ENCODE results near the gene TMED1. TPM values are rescaled to one million over a fixed set of nuclear protein-coding genes. Genes with fewer than 3 reads are reported as not detected.

TMED1 gene
- total RNA-seq, 1 donor from 2014 or later: 27.0 TPM

DNA sequence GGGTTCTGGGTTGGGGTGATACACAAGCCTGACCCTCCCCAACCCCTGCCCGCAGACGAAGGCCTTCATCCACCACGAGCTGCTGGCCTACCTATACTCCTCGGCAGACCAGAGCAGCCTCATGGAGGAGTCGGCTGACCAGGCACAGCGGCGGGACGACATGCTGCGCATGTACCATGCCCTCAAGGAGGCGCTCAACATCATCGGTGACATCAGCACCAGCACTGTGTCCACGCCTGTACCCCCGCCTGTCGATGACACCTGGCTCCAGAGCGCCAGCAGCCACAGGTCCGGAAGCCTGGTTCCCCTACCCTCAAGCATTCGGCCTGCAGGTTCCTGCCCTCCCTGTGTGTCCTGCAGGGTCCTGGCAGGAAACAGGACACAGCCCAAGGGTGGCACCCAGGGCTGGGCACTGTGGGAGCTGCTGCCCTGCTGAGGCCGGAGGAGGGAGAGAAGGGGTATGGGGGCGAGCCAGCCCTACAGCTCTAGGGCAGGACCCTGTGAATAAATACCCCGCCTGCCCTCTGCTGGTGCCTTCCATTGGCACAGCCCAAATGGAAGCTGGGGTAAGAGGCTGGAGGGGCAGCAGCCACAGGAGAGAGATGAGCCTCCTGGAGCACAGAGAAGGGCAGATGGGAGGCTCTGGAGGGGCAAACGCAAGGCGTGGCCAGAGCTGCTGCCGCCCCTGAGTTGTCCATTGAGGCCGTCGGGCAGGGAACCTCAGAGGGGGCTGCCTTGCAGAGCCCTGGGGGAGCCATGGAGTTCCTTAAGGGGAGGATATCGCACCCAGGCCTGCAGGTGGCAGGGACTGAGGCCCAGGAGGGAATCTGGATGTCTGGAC, 6.8 kb downstream of the TMED1 start:
- no peaks in the 10 kb centered on the region for H3K9me3 ChIP-seq (ENCODE audit: insufficient read depth, low read depth, low read length)
- H3K9ac ChIP-seq (ENCODE audit: low read length): no peak overlapping the region
- Mint-ChIP-seq H3K36me3 (ENCODE audit: low read depth, unreplicated experiment) (peaks cover 8% of the 10 kb centered on the region), H3K27ac (ENCODE audit: unreplicated experiment) (no peak overlapping the region), H3K9me3 (ENCODE audit: unreplicated experiment) (no peaks in the 10 kb centered on the region), H3K27me3 (ENCODE audit: low read depth, unreplicated experiment) (no peaks in the 10 kb centered on the region), H3K4me1 (ENCODE audit: low read depth, unreplicated experiment) (no peaks in the 10 kb centered on the region), H3K4me3 (ENCODE audit: unreplicated experiment) (no peak overlapping the region)
- no peak for FAIRE-seq
- no peak overlapping the region for H3K4me3 ChIP-seq (ENCODE audit: insufficient read depth, low read depth, low read length)
- no peak overlapping the region for H2AFZ ChIP-seq (ENCODE audit: low read depth, low read length)
- no peak for DNase-seq (ENCODE audit: low read depth)
- H3K4me1 ChIP-seq (ENCODE audit: insufficient read depth, low read length): no peaks in the 10 kb centered on the region
- H3K27me3 ChIP-seq (ENCODE audit: insufficient read depth, low read length): no peaks in the 10 kb centered on the region
- no peak overlapping the region for H3K4me2 ChIP-seq (ENCODE audit: low read length)
- peaks cover 6% of the 10 kb centered on the region for H3K36me3 ChIP-seq (ENCODE audit: insufficient read depth, low read length)
- H3K27ac ChIP-seq (ENCODE audit: low read depth, low read length): no peak overlapping the region
- no peak for TF ChIP-seq CTCF (IDR thresholded peaks at IDR 0.05; ENCODE audit: insufficient read depth, low read depth, low read length)
- H3K79me2 ChIP-seq (ENCODE audit: insufficient read depth, low read length): no peaks in the 10 kb centered on the region
- H4K20me1 ChIP-seq (ENCODE audit: insufficient read depth, low read length): no peaks in the 10 kb centered on the region

DNA sequence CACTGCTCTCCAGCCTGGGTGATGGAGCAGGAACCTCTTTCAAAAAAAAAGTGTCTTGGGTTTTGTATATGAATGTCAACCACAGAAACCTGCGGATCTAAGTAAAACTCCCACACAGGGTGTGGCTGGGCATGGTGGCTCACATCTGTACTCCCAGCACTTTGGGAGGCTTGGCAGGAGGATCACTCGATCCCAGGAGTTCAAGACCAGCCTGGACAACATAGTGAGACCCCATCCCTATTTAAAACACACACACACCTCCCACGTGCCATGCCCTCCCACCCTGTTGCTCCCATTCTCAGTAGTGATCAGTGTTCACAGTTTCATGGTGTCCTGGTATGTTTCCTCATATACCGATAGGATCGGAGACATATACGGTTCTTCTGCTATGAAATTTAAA, 9.2 kb downstream of the TMED1 start:
- H3K4me2 ChIP-seq (ENCODE audit: low read length): no peak overlapping the region
- Mint-ChIP-seq H3K4me1 (ENCODE audit: low read depth, unreplicated experiment) (no peaks in the 10 kb centered on the region), H3K36me3 (ENCODE audit: low read depth, unreplicated experiment) (peaks cover 10% of the 10 kb centered on the region), H3K4me3 (ENCODE audit: unreplicated experiment) (no peak overlapping the region), H3K27me3 (ENCODE audit: low read depth, unreplicated experiment) (no peaks in the 10 kb centered on the region), H3K9me3 (ENCODE audit: unreplicated experiment) (no peaks in the 10 kb centered on the region), H3K27ac (ENCODE audit: unreplicated experiment) (no peak overlapping the region)
- no peak overlapping the region for H3K9ac ChIP-seq (ENCODE audit: low read length)
- no peak overlapping the region for H3K27ac ChIP-seq (ENCODE audit: low read depth, low read length)
- H3K4me3 ChIP-seq (ENCODE audit: insufficient read depth, low read depth, low read length): no peak overlapping the region
- no peak overlapping the region for H2AFZ ChIP-seq (ENCODE audit: low read depth, low read length)
- no peaks in the 10 kb centered on the region for H4K20me1 ChIP-seq (ENCODE audit: insufficient read depth, low read length)
- no peak for TF ChIP-seq CTCF (IDR thresholded peaks at IDR 0.05; ENCODE audit: insufficient read depth, low read depth, low read length)
- no peak for TF ChIP-seq EZH2 (IDR thresholded peaks at IDR 0.05; ENCODE audit: insufficient read depth, low read length)
- no peaks in the 10 kb centered on the region for H3K9me3 ChIP-seq (ENCODE audit: insufficient read depth, low read depth, low read length)
- DNase-seq (ENCODE audit: low read depth): no peak
- no peaks in the 10 kb centered on the region for H3K79me2 ChIP-seq (ENCODE audit: insufficient read depth, low read length)
- H3K4me1 ChIP-seq (ENCODE audit: insufficient read depth, low read length): no peaks in the 10 kb centered on the region
- FAIRE-seq: no peak
- H3K27me3 ChIP-seq (ENCODE audit: insufficient read depth, low read length): no peaks in the 10 kb centered on the region
- H3K36me3 ChIP-seq (ENCODE audit: insufficient read depth, low read length): peaks cover 6% of the 10 kb centered on the region

GRCh38 chr19:10826231-10826630, 9.8 kb downstream of the TMED1 start:
- no peak overlapping the region for H3K4me2 ChIP-seq (ENCODE audit: low read length)
- H3K27ac ChIP-seq (ENCODE audit: low read depth, low read length): no peak overlapping the region
- peaks cover 11% of the 10 kb centered on the region for H3K36me3 Mint-ChIP-seq (ENCODE audit: low read depth, unreplicated experiment)
- H3K4me1 Mint-ChIP-seq (ENCODE audit: low read depth, unreplicated experiment): no peaks in the 10 kb centered on the region
- no peak overlapping the region for H3K4me3 ChIP-seq (ENCODE audit: insufficient read depth, low read depth, low read length)
- H2AFZ ChIP-seq (ENCODE audit: low read depth, low read length): no peak overlapping the region
- FAIRE-seq (no peak), DNase-seq (ENCODE audit: low read depth) (no peak)
- H3K79me2 ChIP-seq (ENCODE audit: insufficient read depth, low read length): no peaks in the 10 kb centered on the region
- H3K4me1 ChIP-seq (ENCODE audit: insufficient read depth, low read length): no peaks in the 10 kb centered on the region
- no peaks in the 10 kb centered on the region for H3K27me3 Mint-ChIP-seq (ENCODE audit: low read depth, unreplicated experiment)
- H3K4me3 Mint-ChIP-seq (ENCODE audit: unreplicated experiment): no peak overlapping the region
- no peak overlapping the region for H3K9ac ChIP-seq (ENCODE audit: low read length)
- no peaks in the 10 kb centered on the region for H3K9me3 ChIP-seq (ENCODE audit: insufficient read depth, low read depth, low read length)
- no peak overlapping the region for H3K27ac Mint-ChIP-seq (ENCODE audit: unreplicated experiment)
- no peaks in the 10 kb centered on the region for H3K9me3 Mint-ChIP-seq (ENCODE audit: unreplicated experiment)
- H3K27me3 ChIP-seq (ENCODE audit: insufficient read depth, low read length): no peaks in the 10 kb centered on the region
- H3K36me3 ChIP-seq (ENCODE audit: insufficient read depth, low read length): peaks cover 7% of the 10 kb centered on the region
- no peak for TF ChIP-seq CTCF (IDR thresholded peaks at IDR 0.05; ENCODE audit: insufficient read depth, low read depth, low read length)
- TF ChIP-seq EZH2 (IDR thresholded peaks at IDR 0.05; ENCODE audit: insufficient read depth, low read length): no peak
- H4K20me1 ChIP-seq (ENCODE audit: insufficient read depth, low read length): no peaks in the 10 kb centered on the region

Data from astrocyte (in vitro differentiated cells and primary cell).